HG02588 (cell line): ENCODE measurements around the gene UCKL1.
"Not testable (repeated sequence)": the region's sequence is repeated elsewhere in the genome, so short reads cannot be mapped to it uniquely, and the experiment has no call there.

ENCODE experiments used
- ATAC-seq: cut with Tn5 transposase; IDR thresholded peaks from one replicate; pipeline ENCODE4 v1.9.1; 2021; ENCODE audit warnings: mild to moderate bottlenecking, moderate library complexity; ENCODE audit not compliant: unreplicated experiment

The UCKL1 gene

GRCh38 chr20:63945031-63945658 is 11.1 kb downstream of the UCKL1 start:
- ATAC-seq, result no peak

- ATAC-seq, result no peak
These were observed 11.9 kb downstream of the UCKL1 start for GRCh38 chr20:63944078-63944941.

- ATAC-seq, result no peak
These were observed 12.5 kb downstream of the UCKL1 start for GRCh38 chr20:63943808-63944077.

- ATAC-seq, result no peak
These were observed 13.0 kb downstream of the UCKL1 start for GRCh38 chr20:63942969-63943807.

DNA sequence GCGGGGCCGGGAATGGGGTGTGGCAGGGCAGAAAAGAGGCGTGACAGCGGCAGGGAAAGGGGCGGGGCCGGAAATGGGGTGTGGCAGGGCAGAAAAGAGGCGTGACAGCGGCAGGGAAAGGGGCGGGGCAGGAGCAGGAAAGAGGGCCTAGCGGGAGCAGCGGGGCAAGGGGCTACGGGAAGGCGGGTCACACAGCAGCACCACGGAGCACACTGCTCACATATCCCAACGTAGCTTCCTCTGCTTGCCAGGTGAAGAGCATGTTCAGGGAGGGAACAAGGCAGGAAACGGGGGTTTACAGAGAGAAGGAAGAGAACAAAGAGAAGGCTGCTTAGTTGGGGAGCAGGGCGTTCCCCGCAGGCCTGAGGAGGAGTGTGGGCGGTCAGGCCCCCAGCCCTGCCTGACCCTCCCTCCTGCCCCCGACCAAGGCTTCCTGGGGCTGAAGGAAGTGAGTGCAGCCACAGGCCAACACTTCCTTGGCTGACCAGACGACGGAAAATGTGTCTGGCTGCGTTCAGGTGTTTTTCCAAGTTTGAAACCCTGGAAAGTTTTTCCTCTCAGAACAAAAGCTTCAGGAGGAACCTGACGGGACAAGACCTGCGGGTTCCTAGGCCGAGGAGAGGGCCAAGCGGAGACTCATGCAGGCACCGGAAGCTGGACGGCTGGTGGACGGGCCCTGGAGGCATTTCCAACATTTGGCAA is 13.8 kb downstream of the UCKL1 start:
- ATAC-seq, result no peak

DNA sequence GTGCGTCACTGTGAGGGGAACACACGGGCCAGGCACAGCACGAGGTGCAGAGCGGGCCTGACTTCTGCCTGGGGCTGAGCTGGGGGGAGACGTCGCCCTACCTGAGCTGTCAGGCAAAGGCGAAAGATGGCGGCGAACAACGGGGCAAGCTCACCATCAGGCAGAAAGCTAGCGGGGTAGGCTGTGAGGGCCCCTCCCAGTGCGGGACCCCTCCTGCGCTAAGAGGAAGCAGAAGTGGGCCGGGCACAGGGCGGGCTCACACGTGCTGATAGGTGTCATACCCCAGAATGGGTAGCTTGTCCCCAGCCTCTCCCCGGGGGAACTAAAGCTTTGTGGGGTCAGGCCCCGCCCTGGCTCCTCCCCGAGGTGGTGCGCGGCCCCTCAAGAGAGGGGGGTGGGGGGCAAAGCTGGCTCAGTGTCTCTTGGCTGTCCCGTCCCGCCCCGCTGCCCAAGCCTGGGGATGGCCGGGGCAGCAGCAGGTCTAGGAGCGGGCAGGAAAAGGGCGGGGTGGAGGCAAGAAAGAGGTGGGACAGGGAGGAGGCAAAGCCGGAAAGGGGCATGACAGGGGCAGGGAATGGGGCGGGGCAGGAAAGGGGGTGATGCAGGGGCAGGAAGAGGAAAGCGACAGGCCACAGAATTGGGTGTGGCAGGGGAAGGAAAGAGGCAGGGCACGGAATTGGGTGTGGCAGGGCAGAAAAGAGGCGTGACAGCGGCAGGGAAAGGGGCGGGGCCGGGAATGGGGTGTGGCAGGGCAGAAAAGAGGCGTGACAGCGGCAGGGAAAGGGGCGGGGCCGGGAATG is 14.7 kb downstream of the UCKL1 start:
- ATAC-seq, result no peak

DNA sequence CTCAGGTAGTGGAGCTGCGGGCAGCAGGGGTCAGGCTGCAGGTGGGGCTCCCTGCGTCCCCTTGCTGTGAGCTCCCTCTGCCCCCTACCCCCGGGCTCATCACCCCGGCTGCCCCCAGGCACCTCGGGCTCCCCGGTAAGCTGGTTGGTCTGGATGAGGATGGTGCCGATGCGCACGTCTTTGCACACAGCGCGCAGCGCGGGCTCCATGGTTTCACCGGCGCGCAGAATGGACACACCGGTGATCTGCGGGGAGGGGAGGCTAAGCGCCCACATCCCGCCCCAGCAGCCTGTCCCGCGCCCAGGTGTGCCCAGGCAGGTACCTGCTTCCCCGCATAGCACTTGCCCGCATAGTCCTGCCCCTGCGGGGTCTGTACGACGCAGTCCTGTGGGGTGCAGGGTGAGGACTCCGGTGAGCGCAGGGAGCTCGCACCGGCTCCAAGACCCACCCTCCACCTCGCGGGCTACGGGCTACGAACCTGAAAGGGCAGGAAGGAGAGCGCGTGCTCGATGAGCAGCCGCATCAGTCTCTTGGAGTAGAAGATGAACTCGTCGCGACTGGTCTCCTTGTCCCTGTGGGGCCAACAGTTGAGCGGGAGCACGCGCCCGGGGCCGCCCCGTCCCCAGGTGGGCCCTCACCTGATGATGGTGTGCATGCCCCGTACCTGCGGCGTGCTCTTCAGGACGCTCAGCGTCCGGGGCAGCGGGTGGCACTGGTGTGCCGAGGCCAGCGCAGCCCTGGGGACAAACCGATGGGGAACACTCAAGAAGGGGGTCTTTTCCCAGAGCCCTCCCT is 15.5 kb downstream of the UCKL1 start:
- no peak for ATAC-seq

- ATAC-seq, result no peak
These were observed 16.1 kb downstream of the UCKL1 start for GRCh38 chr20:63940071-63940471.

DNA sequence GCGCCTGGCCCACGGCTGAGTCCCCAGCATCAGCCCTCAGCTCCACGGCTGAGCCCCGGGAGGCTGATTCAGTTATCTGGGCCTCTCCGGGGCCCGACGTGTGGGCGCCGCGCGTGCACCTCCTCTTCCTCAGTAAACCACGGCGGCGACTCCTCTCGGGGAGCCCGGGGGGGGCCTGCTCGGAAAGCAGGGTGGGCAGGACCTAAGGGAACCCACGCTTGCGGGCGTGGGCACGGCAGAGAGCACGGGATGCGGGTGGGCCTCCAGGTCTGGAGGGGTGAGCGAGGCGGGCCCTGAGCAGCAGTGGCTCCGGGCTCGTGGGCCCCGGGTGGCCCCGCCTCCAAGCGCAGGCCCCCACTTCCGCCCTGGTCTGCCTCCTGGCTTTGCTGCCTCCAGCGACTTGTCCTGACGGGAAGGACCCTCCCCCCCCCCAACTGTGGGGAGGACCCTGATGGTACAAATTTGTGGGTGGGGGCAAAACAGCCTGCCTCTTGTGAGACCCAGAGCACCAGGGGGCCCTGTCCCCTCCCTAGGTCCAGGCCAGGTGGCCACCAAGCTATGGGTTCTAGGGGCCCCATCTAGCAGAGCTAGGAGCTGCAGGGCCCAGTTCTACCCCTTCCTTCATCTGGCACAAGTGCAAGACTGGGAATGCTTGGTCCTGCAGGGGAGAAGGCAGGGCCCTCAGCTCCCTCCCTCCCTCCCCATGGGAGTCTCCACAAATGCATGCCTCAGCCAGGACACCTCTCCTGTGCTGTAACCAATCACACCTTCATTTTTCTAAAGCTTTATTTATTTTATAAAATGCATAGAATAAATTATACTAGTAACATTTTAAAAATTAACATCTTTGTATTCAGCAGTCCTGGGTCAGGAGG is 16.9 kb downstream of the UCKL1 start:
- ATAC-seq, result no peak

DNA sequence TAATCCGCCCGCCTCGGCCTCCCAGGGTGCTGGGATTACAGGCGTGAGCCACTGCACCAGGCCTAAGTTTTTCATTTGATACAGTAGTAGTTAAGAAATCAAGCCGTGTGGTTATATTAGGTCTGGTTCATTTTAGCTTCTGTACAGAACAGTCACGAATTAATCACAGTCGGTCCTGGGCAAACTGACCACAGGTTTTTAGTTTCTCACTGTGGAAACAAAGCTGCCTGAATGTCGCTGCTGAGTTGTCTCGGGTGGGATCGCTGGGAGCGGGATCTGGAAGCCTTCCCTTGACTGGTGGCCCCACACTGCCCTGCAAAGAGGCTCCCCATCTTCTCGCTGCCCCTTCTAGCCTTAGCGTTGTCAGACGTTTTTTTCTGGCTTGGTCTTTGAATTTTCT is 18.6 kb downstream of the UCKL1 start:
- ATAC-seq, result no peak

DNA sequence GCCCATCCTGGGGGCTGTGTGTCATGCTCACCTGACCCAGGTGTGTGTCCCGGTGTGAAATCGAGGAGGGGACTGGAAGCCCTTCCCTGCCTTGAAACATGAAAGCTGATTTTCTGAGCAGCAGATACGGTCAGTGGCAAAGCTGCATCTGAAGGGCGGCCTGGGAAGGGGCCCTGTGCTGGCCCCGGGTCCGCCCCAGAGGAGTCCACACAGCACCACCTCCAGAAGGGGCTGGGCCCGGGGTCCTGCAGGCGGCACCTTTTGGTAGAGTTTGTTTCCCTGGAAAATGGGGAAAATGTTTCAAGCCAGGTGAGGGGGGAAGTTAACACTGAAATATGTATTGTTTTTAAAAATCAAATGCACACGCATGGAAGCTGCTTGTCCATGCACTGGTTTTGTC is 20.8 kb downstream of the UCKL1 start:
- ATAC-seq, result no peak

GRCh38 chr20:63934271-63935068 is 21.7 kb downstream of the UCKL1 start:
- no peak for ATAC-seq

DNA sequence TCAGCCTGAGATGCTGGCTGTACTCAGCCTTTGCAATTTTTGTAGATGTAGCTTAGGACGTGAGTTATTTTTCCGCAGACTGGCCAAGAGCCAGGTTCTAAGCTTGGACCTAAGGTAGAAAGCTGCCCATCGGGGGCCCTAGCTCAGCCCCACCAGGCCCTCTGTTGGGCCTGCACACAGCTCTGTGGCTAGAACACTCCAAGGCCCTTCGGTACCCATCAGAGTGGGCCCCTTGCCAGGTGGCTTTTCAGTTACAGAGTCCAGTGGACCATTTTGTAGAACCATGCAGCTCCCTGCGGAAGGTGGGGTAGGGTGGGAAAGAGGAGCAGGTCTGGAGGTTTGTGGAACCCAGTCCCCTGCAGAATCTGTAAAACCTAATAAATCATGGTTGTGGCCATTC is 22.6 kb downstream of the UCKL1 start:
- ATAC-seq, result no peak

- ATAC-seq, result no peak
These were observed 23.5 kb downstream of the UCKL1 start for GRCh38 chr20:63932606-63933160.

- no peak for ATAC-seq
These were observed 24.5 kb downstream of the UCKL1 start for GRCh38 chr20:63931735-63932134.

DNA sequence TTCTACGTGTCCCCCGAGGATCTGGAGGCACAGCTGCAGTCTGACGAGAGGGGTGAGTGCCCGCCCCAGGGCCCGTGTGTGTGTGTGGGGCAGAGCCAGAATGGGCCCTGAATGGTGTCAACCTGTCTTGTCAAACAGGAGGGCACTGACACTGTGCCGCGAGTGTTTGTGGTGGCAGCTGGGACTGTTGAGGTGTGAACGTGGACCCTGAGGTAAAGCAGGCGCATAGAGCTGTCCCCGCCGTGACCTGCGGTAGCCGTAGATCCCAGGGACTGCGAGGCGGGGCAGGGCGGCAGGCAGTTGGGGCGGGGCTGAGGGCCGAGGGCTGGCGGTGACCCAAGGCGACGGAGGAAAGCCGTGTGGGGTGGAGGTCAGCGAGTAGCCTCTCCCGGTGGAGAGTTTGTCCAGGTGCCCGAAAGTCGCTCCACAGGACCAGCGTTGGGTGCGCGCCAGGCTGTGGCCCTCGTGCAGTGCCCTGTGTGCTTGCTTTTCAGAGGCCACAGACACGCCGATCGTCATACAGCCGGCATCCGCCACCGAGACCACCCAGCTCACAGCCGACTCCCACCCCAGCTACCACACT is 25.2 kb downstream of the UCKL1 start:
- no peak for ATAC-seq

- not testable (repeated sequence) for ATAC-seq
These were observed 26.7 kb downstream of the UCKL1 start for GRCh38 chr20:63929473-63929883.
